Keratinocyte (primary cell): ENCODE results near the gene NRG3. TPM values are rescaled to one million over a fixed set of nuclear protein-coding genes. Genes with fewer than 3 reads are reported as not detected.

Source experiments
- DNase-seq: peaks from one replicate; pipeline ENCODE4 v3.0.0-alpha.2; 2011; ENCODE audit warnings: low read depth, missing footprints, low spot score
- FAIRE-seq: peaks from 2 replicates; lab custom pipeline; 2011; peaks lifted over from hg19 to GRCh38; lab: Jason Lieb, UNC
- H2AFZ ChIP-seq: 2 replicates; pipeline ENCODE4 v1.6.0; 2012; ENCODE audit warnings: low read length, control low read depth, inconsistent platforms; ENCODE audit not compliant: control insufficient read depth
- H3K27ac ChIP-seq: 2 replicates; pipeline ENCODE4 v1.5.1; 2011; ENCODE audit warnings: low read length; ENCODE audit not compliant: control insufficient read depth, insufficient read depth
- H3K27me3 ChIP-seq: 3 replicates; pipeline ENCODE4 v1.6.0; 2011; ENCODE audit warnings: low read length; ENCODE audit not compliant: control insufficient read depth, insufficient read depth; ENCODE audit errors: extremely low read depth
- H3K36me3 ChIP-seq, 2 experiments: 2 replicates in 1 of 2; 3 replicates in 1 of 2; pipeline ENCODE4 v1.5.1; 2011; ENCODE audit warnings: low read length in 2 of 2, mild to moderate bottlenecking in 1 of 2; ENCODE audit not compliant: control insufficient read depth in 2 of 2, insufficient read depth in 2 of 2; ENCODE audit errors: extremely low read depth in 1 of 2
- H3K4me1 ChIP-seq: 3 replicates; pipeline ENCODE4 v1.5.1; 2011; ENCODE audit warnings: low read length; ENCODE audit not compliant: control insufficient read depth, insufficient read depth; ENCODE audit errors: extremely low read depth
- H3K4me2 ChIP-seq: 3 replicates; pipeline ENCODE4 v1.6.0; 2011; ENCODE audit warnings: low read depth, low read length; ENCODE audit not compliant: control insufficient read depth, insufficient read depth; ENCODE audit errors: extremely low read depth
- H3K4me3 ChIP-seq, 3 experiments: fragments of 200-600 bp in 1 of 3; sonication (generic) in 1 of 3; 2 replicates in 2 of 3; 3 replicates in 1 of 3; pipeline ENCODE4 v1.5.1; 2011 to 2016; ENCODE audit warnings: low read length in 3 of 3, mild to moderate bottlenecking in 3 of 3, control low read depth in 2 of 3, inconsistent platforms in 1 of 3, low read depth in 1 of 3, mixed read lengths in 1 of 3, mixed run types in 1 of 3, moderate library complexity in 1 of 3; ENCODE audit not compliant: control insufficient read depth in 2 of 3, insufficient read depth in 2 of 3; ENCODE audit errors: extremely low read depth in 1 of 3
- H3K79me2 ChIP-seq: 2 replicates; pipeline ENCODE4 v1.6.0; 2012; ENCODE audit warnings: low read length; ENCODE audit not compliant: control insufficient read depth, insufficient read depth
- H3K9ac ChIP-seq: 3 replicates; pipeline ENCODE4 v1.6.0; 2011; ENCODE audit warnings: low read length; ENCODE audit not compliant: control insufficient read depth, insufficient read depth; ENCODE audit errors: extremely low read depth
- H3K9me1 ChIP-seq: 3 replicates; pipeline ENCODE4 v1.6.0; 2011; ENCODE audit warnings: low read length; ENCODE audit not compliant: control insufficient read depth, insufficient read depth; ENCODE audit errors: extremely low read depth
- H3K9me3 ChIP-seq: 2 replicates; pipeline ENCODE4 v1.5.1; 2012; ENCODE audit warnings: low read depth, low read length; ENCODE audit not compliant: control insufficient read depth
- H4K20me1 ChIP-seq: 3 replicates; pipeline ENCODE4 v1.6.0; 2011; ENCODE audit warnings: low read length; ENCODE audit not compliant: control insufficient read depth, insufficient read depth; ENCODE audit errors: extremely low read depth
- EZH2 ChIP-seq: IDR thresholded peaks from one replicate; pipeline ENCODE4 v1.6.1; 2012; ENCODE audit warnings: inconsistent platforms, mild to moderate bottlenecking, low read length, moderate library complexity
- dilution Hi-C: fragments of 300-500 bp; cut with MboI; formaldehyde crosslinking; loops from one replicate; pipeline ENCODE4 v1.7.0; 2020; ENCODE audit warnings: low sequenced_read_pairs; ENCODE audit not compliant: extremely low pct_ligation_motif_present
- polyA plus RNA-seq, 5 experiments: library from polyadenylated mRNA; depleted of rRNA in 3 of 5; stranded (reverse) in 3 of 5; stranded (forward) in 1 of 5; unstranded in 1 of 5; fragments of >200 nt; gene quantifications; 1 replicate in 1 of 5; 2 replicates in 3 of 5; 3 replicates in 1 of 5; pipeline versions ENCODE4 v1.2.1 to v1.2.3, GENCODE V29; 2011 to 2012; ENCODE audit warnings: missing spikeins in 2 of 5, low read depth in 1 of 5, low replicate concordance in 1 of 5
- TF ChIP-seq, protein P1 (sequence below), 3 experiments: IDR thresholded peaks in 1 of 3; conservative IDR thresholded peaks in 1 of 3; optimal IDR thresholded peaks in 1 of 3; 2 replicates in 2 of 3; 3 replicates in 1 of 3; pipeline versions ENCODE3 to v1.5.1; 2011; ENCODE audit warnings: low read length in 3 of 3, mild to moderate bottlenecking in 3 of 3, moderate library complexity in 2 of 3, control low read depth in 1 of 3, inconsistent platforms in 1 of 3; ENCODE audit not compliant: insufficient read depth in 2 of 3; ENCODE audit errors: extremely low read depth in 1 of 3

Gene NRG3
- polyA plus RNA-seq, 1 donor (not counting 4 experiments of a cell fraction or from before 2014, with no cell fraction given), result not detected

DNA sequence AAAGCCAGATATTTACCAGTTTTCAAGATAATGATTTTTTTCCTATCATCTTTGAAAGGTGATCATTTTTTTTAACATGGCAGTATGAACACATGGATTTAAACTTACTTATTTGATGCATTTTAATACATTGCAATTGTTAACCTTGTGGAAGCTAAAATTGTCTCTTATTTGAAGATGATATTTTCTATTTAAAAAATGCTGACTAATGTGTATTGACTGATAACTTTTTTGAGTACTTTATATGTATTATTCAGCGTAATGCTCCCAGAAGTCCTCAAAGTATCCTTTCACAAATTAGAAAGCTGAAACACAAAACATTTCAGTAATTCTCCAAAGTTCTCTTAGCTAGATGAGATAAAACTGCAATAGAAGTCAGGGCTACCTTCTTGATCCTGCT is 677.3 kb downstream of the NRG3 start:
- Histone ChIP-seq H3K9ac (no peak overlapping the region), H3K4me1 (no peaks in the 10 kb centered on the region), H3K4me2 (no peak overlapping the region), H2AFZ (no peak overlapping the region), H3K9me1 (no peaks in the 10 kb centered on the region), H3K36me3 (no peaks in the 10 kb centered on the region), H3K4me3 (no peak overlapping the region), H4K20me1 (no peaks in the 10 kb centered on the region), H3K79me2 (no peaks in the 10 kb centered on the region), H3K9me3 (no peaks in the 10 kb centered on the region), H3K27ac (no peak overlapping the region), H3K27me3 (no peaks in the 10 kb centered on the region)
- FAIRE-seq (no peak), DNase-seq (no peak)
- dilution Hi-C loops, result no loop called here
- TF ChIP-seq, protein P1, sequence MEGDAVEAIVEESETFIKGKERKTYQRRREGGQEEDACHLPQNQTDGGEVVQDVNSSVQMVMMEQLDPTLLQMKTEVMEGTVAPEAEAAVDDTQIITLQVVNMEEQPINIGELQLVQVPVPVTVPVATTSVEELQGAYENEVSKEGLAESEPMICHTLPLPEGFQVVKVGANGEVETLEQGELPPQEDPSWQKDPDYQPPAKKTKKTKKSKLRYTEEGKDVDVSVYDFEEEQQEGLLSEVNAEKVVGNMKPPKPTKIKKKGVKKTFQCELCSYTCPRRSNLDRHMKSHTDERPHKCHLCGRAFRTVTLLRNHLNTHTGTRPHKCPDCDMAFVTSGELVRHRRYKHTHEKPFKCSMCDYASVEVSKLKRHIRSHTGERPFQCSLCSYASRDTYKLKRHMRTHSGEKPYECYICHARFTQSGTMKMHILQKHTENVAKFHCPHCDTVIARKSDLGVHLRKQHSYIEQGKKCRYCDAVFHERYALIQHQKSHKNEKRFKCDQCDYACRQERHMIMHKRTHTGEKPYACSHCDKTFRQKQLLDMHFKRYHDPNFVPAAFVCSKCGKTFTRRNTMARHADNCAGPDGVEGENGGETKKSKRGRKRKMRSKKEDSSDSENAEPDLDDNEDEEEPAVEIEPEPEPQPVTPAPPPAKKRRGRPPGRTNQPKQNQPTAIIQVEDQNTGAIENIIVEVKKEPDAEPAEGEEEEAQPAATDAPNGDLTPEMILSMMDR (optimal IDR thresholded peaks at IDR 0.05 in 1 of 3, IDR thresholded peaks at IDR 0.05 in 1 of 3, conservative IDR thresholded peaks at IDR 0.05 in 1 of 3; ENCODE audit: extremely low read depth in 1 of 3, insufficient read depth in 2 of 3, low read length in 3 of 3), result no peak
- TF ChIP-seq EZH2, result no peak

DNA sequence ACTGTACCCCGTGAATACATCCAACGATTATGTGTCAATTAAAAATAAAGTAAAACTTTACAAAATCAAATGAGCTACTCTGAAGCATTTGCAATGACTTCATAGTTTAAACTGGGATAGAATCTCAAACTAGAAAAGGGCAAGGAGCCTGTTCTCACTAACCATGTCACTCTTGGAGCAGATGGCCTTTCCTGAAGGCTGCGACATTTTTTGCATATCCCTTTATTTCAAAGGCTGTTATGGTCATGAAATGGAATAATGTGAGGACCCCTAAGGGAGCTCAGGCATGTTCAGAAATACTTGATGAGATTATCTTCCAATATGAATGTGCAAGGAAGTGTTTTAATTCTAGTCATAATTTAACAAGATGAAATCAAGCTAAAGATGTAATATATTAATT is 679.4 kb downstream of the NRG3 start:
- FAIRE-seq, result no peak
- Histone ChIP-seq H3K79me2 (no peaks in the 10 kb centered on the region), H3K4me1 (no peaks in the 10 kb centered on the region), H2AFZ (no peak overlapping the region), H3K9ac (no peak overlapping the region), H3K4me2 (no peak overlapping the region), H3K9me1 (no peaks in the 10 kb centered on the region), H3K4me3 (no peak overlapping the region), H3K27ac (no peak overlapping the region), H3K36me3 (no peaks in the 10 kb centered on the region), H3K27me3 (no peaks in the 10 kb centered on the region), H4K20me1 (no peaks in the 10 kb centered on the region), H3K9me3 (no peaks in the 10 kb centered on the region)
- no peak for TF ChIP-seq EZH2
- TF ChIP-seq, protein P1 (optimal IDR thresholded peaks at IDR 0.05 in 1 of 3, IDR thresholded peaks at IDR 0.05 in 1 of 3, conservative IDR thresholded peaks at IDR 0.05 in 1 of 3; ENCODE audit: extremely low read depth in 1 of 3, insufficient read depth in 2 of 3, low read length in 3 of 3), result no peak
- DNase-seq, result no peak
- dilution Hi-C loops, result no loop called here
